Gastroesophageal sphincter (tissue), 4 donors: ENCODE measurements around the gene PSME3IP1. TPM values are rescaled to one million over a fixed set of nuclear protein-coding genes. Genes with fewer than 3 reads are reported as not detected.

ENCODE experiments used
- ATAC-seq: fragments of 150-250 bp; one replicate; pipeline ENCODE4 v1.9.1; 2016; ENCODE audit warnings: mild to moderate bottlenecking, moderate library complexity
- H3K27ac ChIP-seq, 4 donors: fragments of 200-600 bp; sonication (generic) in 3 of 4; 1 replicate in 3 of 4; 2 replicates in 1 of 4; pipeline ENCODE4 v1.5.1; 2016 to 2019
- H3K27me3 ChIP-seq: fragments of 200-600 bp; sonication (generic); one replicate; pipeline ENCODE4 v1.5.1; 2019
- H3K36me3 ChIP-seq, 2 donors: fragments of 200-600 bp; sonication (generic); one replicate each; pipeline ENCODE4 v1.5.1; 2019; ENCODE audit warnings: control low read depth in 1 of 2
- H3K4me1 ChIP-seq, 3 donors: fragments of 200-600 bp; sonication (generic); 1 replicate in 2 of 3; 2 replicates in 1 of 3; pipeline ENCODE4 v1.5.1; 2016 to 2019; ENCODE audit warnings: control low read depth in 2 of 3
- H3K4me3 ChIP-seq, 2 donors: fragments of 200-600 bp; sonication (generic); one replicate each; pipeline ENCODE4 v1.5.1; 2019; ENCODE audit warnings: mild to moderate bottlenecking in 1 of 2, moderate library complexity in 1 of 2
- H3K9me3 ChIP-seq, 3 donors: fragments of 200-600 bp; sonication (generic); one replicate each; pipeline ENCODE4 v1.5.1; 2017 to 2019; ENCODE audit warnings: control low read depth in 2 of 3
- CTCF ChIP-seq, 4 experiments: fragments of 200-600 bp in 2 of 4; fragments of 450-650 bp in 2 of 4; sonication (generic) in 1 of 4; IDR thresholded peaks; one replicate each; pipeline ENCODE4 v1.5.1; 2017 to 2019; ENCODE audit warnings: antibody characterized with exemption in 4 of 4, mild to moderate bottlenecking in 2 of 4, moderate library complexity in 2 of 4
- EP300 ChIP-seq: sonication (generic); formaldehyde crosslinking; IDR thresholded peaks from one replicate; pipeline ENCODE4 v1.6.1; 2017; ENCODE audit warnings: antibody characterized with exemption, mild to moderate bottlenecking
- POLR2A ChIP-seq, 2 donors: fragments of 450-650 bp; IDR thresholded peaks; one replicate each; pipeline ENCODE4 v1.6.1; 2017; ENCODE audit warnings: antibody characterized with exemption in 2 of 2, mild to moderate bottlenecking in 2 of 2, moderate library complexity in 1 of 2
- POLR2AphosphoS5 ChIP-seq: sonication (generic); formaldehyde crosslinking; IDR thresholded peaks from one replicate; pipeline ENCODE4 v1.6.1; 2017; ENCODE audit warnings: antibody characterized with exemption
- WGBS, 2 donors: methylation state at CpG; one replicate each; pipeline ENCODE4 v1.1.5; 2018; ENCODE audit warnings: low coverage in 1 of 2; 5-methylcytosine and 5-hydroxymethylcytosine counted together
- total RNA-seq, 4 donors: library from RNA; depleted of rRNA; stranded (reverse); fragments of >200 nt; gene quantifications; one replicate each; pipeline ENCODE4 v1.1.0, GENCODE V29; 2016

Gene PSME3IP1
- 10 to 100 TPM; 54.9 to 80.7 (median 68.1) TPM for total RNA-seq

GRCh38 chr16:57185945-57186871, at the start of gene PSME3IP1, which contains the start of gene RSPRY1:
Gene PSME3IP1 (minus strand): TSS chr16:57186039. CDS start chr16:57173854, 12,185 bp downstream.
Gene RSPRY1 (plus strand): TSS chr16:57186329. CDS start chr16:57204659, 18,330 bp downstream.
- 0% methylated on average over 8 to 13 of the region's 64 CpGs for WGBS, 2 donors
- no peaks in the 10 kb centered on the region for H3K36me3 ChIP-seq

GRCh38 chr16:57235128-57236021, 49.5 kb upstream of the PSME3IP1 start:
- Histone ChIP-seq H3K4me3 (no peak overlapping the region), H3K4me1 (peaks cover 0 to 7% (median 0%) of the 10 kb centered on the region in 3 donors), H3K9me3 (no peaks in the 10 kb centered on the region), H3K27me3 (no peaks in the 10 kb centered on the region), H3K36me3 (peaks cover 19 to 97% of the 10 kb centered on the region in 2 donors), H3K27ac (no peak overlapping the region)
- no peak for ATAC-seq
- 75 to 81% methylated on average over 7 to 8 of the region's 8 CpGs for WGBS, 2 donors
- TF ChIP-seq POLR2AphosphoS5 (no peak), EP300 (no peak), POLR2A (IDR thresholded peaks at IDR 0.05) (no peak), CTCF (IDR thresholded peaks at IDR 0.05) (no peak)

More at GRCh38 chr16:57185945-57186871, at the start of gene PSME3IP1, which contains the start of gene RSPRY1:
- ATAC-seq, result peak; percentile 98
- Histone ChIP-seq H3K27ac (peak within 1 kb of the TSS; percentile 76 to 97 (median 97)), H3K4me1 (peaks cover 0 to 61% (median 15%) of the 10 kb centered on the region in 3 donors), H3K27me3 (no peaks in the 10 kb centered on the region), H3K9me3 (no peaks in the 10 kb centered on the region), H3K4me3 (peak within 1 kb of the TSS; percentile 64 to 94)
- TF ChIP-seq POLR2AphosphoS5 (peak; percentile 68), POLR2A (IDR thresholded peaks at IDR 0.05) (peak; percentile 71 to 76), EP300 (no peak), CTCF (IDR thresholded peaks at IDR 0.05) (no peak)

GRCh38 chr16:57234707-57235092, 48.9 kb upstream of the PSME3IP1 start:
- Histone ChIP-seq H3K27me3 (no peaks in the 10 kb centered on the region), H3K9me3 (no peaks in the 10 kb centered on the region), H3K4me1 (peaks cover 0 to 7% (median 0%) of the 10 kb centered on the region in 3 donors), H3K27ac (no peak overlapping the region), H3K36me3 (peaks cover 19 to 97% of the 10 kb centered on the region in 2 donors), H3K4me3 (no peak overlapping the region)
- ATAC-seq, result no peak
- no peak for TF ChIP-seq EP300
- no peak for TF ChIP-seq POLR2AphosphoS5
- no peak for TF ChIP-seq CTCF (IDR thresholded peaks at IDR 0.05)

GRCh38 chr16:57233944-57234706, 48.3 kb upstream of the PSME3IP1 start:
- 94 to 97% methylated on average over 9 of the region's 9 CpGs for WGBS, 2 donors
- Histone ChIP-seq H3K4me1 (peaks cover 0 to 7% (median 0%) of the 10 kb centered on the region in 3 donors), H3K9me3 (no peaks in the 10 kb centered on the region), H3K36me3 (peaks cover 17 to 97% of the 10 kb centered on the region in 2 donors), H3K4me3 (no peak overlapping the region), H3K27me3 (no peaks in the 10 kb centered on the region), H3K27ac (no peak overlapping the region)
- ATAC-seq, result no peak
- no peak for TF ChIP-seq EP300
- TF ChIP-seq CTCF (IDR thresholded peaks at IDR 0.05), result no peak
- TF ChIP-seq POLR2A (IDR thresholded peaks at IDR 0.05), result no peak
- TF ChIP-seq POLR2AphosphoS5, result no peak
